HG03139 (cell line): ENCODE results near the gene PLXNA2.

Experiments used
- ATAC-seq: cut with Tn5 transposase; IDR thresholded peaks from one replicate; pipeline ENCODE4 v1.9.1; 2021; ENCODE audit not compliant: unreplicated experiment

PLXNA2 gene

GRCh38 chr1:208166340-208167138, 77.6 kb downstream of the PLXNA2 start:
- ATAC-seq = no peak

DNA sequence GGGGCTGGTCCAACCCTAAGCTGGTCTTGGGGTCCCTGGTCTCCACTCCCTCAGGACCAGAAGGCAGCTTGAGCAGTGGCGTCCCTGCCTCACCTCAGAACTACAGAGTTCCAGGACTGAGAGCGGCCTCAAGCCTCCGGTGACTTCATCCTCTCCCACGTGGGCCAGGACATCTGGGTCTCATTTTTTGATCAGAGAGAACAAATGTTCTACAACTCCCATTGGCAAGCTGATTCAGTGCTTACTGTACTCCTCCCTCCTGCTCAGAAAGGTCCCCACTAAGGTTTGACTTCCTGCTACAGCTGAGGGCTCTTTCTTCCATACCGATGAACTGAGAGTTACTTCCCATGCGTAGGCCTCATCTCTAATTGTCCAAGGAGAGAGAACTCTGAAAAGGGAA, 78.5 kb downstream of the PLXNA2 start:
- ATAC-seq = no peak

- ATAC-seq = no peak
Observed at GRCh38 chr1:208164609-208165008, 79.6 kb downstream of the PLXNA2 start.

- ATAC-seq = no peak
Observed at GRCh38 chr1:208163539-208163938, 80.6 kb downstream of the PLXNA2 start.

DNA sequence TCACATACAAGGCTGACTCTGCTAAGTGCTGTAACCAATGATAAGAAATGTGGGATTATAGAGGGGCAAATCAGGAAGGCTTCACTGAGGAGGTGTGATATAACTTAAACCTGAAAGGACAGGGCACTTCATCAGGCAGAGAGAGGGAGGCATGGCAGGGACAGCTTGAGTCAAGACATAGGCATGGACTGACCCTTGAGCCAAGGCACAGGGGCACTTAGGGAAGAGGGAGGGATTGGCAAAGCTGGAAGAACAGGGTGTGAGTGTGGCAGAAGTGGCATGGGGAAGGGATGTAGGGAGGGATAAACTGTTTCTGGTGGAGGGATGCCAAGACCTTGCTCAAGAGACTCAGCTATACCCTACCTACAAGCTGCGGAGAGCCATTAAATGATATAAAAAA, 81.3 kb downstream of the PLXNA2 start:
- no peak for ATAC-seq

- no peak for ATAC-seq
Observed at GRCh38 chr1:208161656-208162375, 82.4 kb downstream of the PLXNA2 start.

DNA sequence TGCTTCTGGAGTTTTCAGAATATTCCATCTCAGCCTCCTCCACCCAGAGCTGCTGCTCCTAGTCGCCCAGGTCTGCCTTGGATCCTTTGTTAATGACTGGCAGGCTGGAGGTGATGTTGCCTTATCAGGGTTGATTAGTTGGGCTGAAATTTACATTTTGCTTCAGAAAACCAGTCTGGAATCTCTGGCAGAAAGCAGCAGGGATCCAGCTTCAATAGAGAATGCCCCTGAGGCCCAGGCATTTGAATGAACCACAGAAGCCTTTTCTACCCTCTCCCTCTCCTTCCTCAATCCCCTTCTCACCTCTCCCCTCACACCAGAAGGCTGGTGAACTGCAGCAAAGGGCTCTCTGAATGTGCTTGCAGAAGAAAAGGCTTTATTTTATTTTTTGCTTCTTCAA, 83.2 kb downstream of the PLXNA2 start:
- no peak for ATAC-seq

DNA sequence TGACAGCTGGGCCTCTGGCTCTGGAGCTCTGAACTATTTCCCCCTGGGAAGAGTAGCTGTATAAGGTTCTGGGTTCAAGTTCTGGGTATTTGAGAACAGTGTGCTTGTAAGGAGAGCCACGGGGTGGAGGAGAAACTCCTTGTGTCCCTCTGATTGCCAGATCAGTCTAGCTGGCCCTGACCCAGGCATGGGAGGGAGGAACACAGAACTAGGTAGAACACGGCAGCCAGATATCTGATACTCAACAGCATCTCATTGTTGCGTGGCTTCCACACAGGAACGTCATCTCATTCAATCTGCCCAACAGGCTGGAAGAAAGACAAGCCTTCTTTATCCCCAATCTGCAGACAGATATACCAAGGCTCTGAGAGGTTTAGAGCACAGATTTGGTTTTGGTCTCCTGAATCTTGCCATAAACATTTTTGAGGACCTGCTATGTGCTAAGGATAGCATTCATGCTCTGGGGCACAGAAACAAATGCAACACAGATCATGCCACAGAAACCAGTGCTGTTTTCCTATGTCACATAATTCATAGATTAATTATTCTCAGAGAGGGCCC, 83.8 kb downstream of the PLXNA2 start:
- ATAC-seq = no peak

DNA sequence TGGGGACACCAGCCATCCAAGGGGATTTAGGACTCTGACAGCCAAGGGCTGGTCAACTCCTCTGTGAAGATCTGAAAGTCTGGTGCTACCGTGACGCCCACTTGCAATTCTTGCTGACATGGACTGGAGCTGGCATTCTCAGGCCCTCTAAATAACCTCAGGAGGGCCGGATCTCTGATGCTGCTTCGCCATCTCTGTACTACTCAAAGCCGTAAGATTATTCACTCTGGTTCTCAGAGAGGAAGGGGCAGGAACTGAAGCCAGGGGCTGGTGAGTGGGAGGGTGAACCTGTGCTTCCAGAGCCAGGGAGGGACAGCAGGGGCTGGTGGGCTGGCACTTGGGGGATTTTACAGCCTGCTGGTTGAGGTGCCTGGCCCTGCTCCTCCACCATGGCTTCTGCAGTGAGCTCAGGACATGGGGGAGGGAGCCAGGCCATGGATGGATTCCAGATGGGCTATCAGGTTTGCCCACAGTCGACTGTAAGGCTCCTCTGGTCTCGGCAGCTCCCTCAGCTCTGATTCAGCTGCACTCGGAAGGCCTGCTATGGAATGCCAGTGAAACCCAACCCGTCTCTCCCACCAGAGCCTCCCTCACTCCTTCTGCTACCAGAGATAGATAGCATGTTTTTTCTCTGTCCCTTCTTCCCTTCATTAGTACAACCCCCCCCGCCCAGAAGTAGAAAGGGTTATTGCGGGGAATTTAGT, 84.5 kb downstream of the PLXNA2 start:
- no peak for ATAC-seq

DNA sequence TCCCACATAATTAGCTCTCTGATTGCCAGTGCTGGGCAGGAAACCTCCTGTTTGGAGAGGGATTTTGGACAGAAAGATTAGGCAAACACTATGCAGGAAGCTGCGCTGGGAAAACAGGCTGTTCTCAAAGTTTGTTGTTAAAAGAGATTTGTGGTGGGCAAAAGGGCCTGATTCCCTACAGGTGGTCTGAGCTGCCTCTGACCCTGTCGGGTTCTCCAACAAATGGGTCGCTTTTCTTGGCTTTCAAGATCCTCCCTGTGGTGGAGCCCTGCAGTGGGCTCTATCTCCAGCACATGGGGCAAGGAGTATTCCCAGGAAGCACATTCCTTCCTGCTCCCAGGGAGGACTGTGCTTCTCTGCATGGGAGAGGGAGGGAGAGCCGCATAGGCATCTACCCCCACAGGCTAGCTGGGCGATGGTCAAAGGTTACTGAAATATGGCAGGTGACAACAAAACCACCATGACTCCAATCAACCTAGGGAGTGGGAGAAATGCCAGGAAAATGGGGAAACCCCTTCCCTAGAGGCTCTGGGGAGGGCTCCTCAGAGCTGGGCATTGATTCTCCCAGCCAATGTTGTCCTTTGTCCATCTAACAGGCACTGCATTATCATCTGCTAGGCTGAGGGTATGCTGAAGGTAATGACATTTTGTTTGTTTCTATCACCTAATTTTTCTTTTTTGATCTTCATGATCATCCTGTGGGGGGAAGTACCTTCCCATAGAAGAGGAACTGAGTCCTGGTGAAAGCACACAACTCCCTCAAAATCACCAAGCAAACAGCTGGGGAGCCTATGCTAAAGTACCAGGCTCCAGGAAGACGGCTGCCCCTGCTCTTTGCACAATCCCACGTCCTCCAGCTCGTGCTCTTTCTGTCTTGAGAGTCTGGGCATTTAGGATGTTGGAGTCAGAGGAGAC, 85.3 kb downstream of the PLXNA2 start:
- no peak for ATAC-seq

DNA sequence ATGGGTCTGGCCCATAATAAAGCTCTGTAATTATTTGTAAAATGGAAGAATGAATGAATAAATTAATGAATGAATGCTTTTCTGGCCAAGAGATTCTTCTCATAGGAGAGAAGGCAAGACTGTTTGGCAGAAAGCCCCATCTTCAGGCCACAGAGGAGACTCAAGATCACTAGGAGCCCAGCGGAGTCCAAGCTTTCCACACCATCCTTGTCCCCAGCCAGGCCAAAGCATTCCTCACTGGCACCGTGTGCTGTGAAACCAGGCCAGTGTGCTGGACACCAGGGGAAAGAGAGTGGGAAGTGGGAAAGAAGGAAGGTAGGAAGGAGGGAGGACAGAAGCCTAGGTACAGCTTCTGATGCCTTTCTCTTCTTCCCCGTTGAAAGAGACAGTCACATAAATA, 86.4 kb downstream of the PLXNA2 start:
- no peak for ATAC-seq

- no peak for ATAC-seq
Observed at GRCh38 chr1:208156741-208157140, 87.4 kb downstream of the PLXNA2 start.

DNA sequence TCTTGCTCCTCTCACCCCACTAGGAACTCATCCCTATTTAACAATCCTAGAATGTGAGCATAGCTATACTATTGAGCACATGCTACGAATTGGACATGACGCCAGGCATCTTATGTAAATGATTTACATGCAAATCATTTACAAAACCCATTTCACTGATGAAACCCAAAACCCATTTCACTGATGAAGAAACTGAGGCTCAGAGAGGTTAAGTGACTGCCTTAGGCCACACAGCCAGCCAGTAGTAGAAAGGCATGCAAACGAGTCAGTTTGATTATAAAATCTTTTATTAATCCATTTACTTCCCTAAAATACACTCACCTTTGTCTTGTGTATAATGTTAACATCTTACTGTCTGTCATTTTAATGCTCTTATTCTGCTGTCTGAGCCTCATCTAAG, 87.9 kb downstream of the PLXNA2 start:
- ATAC-seq = no peak

DNA sequence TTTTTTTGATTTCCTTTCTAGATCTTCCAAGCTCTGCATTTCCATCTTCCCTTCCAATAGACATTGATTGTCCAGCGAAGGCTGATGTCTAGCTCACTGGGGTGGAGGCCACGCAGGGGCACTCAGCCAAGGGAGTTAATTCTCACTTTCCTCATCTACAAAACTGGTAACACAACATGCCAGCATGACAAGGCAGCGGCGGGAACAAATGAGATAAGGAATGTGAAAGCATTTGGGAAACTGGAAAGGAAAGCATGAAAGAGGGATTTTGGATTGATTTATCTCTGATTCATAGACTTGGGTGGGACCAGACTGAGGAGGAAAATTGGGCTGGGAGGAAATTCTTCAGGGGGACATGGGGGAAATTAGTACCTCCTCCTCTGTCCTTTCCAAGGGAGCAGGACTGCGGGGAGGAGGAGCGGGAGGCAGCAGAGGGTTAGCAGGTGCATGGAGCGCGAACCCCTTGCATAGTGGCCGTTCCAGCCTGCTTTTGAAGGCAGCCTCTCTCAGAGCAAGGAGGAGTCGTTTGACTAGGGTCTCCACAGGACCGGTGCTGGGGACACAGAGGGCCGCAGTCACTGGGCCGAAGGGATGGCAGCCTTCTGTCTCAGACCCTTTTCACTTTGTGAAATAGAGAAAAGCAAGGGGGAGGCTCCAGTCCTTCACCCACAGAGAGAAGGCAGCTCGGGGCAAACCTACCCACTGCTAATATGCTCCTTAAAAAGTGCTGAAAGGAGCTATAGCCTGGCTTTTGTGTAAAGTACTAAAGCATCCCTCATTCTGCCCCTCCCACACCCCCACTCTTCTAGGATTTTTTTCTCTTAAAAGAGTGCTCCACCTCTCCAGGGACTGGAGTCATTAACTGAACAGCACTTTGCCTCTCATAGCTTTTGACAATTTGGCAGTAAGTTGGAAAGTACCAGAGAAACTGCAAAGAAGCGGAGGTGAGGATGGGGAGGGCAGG, 89.2 kb downstream of the PLXNA2 start:
- no peak for ATAC-seq

DNA sequence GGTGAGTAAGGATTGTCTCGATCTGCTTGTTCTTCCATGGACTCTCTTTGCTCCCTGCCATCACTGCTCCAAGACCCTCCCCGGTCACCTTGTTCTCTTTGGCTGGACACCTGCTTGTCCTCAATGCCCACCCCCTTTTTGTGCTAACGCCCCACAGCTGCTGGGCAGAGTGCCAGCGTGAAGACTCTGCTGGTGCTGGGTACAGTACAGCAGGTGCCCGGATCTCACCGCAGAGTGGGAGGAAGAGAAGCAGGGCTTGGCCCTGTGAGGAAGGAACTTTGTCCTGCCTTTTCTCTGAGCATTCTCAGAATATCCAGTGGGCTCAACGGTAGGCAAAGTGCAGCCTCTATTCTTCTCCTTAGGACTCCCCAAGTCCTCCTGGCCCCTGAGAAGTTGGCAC, 90.1 kb downstream of the PLXNA2 start:
- no peak for ATAC-seq

DNA sequence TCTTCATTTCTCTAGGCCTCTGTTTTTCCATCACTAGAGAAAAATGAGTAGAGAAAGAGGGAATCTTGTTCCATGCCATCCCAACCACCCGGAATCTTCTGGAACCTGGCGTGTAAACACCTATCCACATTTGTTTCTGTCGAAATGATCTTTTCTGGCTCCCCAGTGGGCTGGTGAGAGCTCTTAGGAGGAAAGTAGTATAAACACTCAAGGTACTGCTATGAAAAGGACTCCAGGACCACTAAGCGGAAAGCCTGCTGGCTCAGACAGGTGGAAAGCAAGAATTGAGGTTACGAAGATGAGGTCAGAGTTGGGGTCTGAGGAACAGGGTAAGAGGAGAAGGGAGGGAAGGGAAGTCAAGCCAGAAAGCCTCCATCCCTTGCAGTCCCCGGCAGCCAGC, 90.8 kb downstream of the PLXNA2 start:
- no peak for ATAC-seq

GRCh38 chr1:208151728-208152598, 92.2 kb downstream of the PLXNA2 start:
- ATAC-seq = no peak

DNA sequence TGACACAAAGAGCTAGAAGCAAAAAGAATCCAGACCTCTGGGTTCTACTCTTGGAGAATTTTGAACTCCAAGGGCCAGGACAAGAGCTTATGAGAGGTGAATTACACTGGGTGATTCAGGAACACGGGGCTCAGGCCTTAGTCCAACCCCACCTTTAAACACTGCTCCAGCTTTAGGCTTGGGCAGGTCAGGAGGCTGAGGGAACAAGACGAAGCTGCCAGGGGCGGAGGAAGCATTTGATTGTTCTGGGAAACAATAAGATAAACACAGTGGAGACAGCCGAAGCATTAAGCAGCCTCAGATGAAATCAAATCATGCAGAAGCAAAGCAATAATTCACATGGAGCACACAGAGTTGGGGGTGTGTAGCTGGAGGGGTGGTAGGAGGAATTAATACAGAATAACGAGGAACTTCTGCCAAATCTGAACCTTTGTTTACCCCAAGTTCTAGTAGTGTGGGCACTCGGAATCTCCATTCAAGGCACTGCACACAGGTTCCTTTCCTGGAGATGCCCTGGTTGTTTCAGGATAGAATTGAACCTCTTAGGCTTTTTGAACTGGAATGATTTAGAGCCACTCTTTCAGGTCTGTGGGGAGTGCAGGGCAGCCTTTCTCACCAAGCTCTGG, 93.2 kb downstream of the PLXNA2 start:
- no peak for ATAC-seq
